Measurements from ENCODE around the gene CHCHD3. TPM values are rescaled to one million over a fixed set of nuclear protein-coding genes. Genes with fewer than 3 reads are reported as not detected.

Gene CHCHD3
- total and polyA plus RNA-seq, 2 of the 4 experiments (the other 2 are of a cell fraction): 56.9 to 141 TPM

DNA sequence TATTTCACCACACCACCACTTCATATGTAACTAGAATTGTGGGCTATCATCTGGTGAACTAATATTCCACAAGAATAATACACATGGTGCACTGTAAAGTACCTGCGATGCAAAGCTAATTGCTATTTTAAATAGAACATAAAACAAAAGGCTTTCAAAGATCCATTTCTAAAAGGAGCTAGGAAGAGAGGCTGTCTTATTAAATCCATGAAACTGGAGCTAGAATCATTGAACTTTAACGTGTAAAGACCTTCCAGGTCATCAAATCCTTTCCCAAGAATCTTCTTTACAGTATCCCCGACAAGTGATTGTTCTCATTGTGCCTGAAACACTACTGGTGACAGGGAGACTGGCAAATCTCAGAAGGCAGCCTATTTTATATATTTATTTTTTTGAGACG lies 224.9 kb downstream of the CHCHD3 start:
- intact Hi-C loops (cut with micrococcal nuclease) (no loop called here), dilution Hi-C loops (cut with HindIII; ENCODE audit: low sequenced_read_pairs, unreplicated experiment) (no loop called here), in situ Hi-C loops (cut with MboI; ENCODE audit: low sequenced_read_pairs) (no loop called here)
- POLR2A ChIA-PET (ENCODE audit: unreplicated experiment): no interaction called here
- Histone ChIP-seq H3K36me3 (ENCODE audit: control insufficient read depth, insufficient read depth, low read length) (0 out of 2 replicates have a peak, but pooled peaks cover 1% of the 10 kb centered on the region), H3K4me3 (ENCODE audit: insufficient read depth, low read depth, low read length) (no peak overlapping the region), H2BK15ac (ENCODE audit: low read depth, low read length) (no peak overlapping the region), H4K91ac (ENCODE audit: insufficient read depth, low read depth, low read length) (no peak overlapping the region), H2AFZ (replicated peaks; ENCODE audit: low read length, poor library complexity) (no peak overlapping the region), H3K18ac (ENCODE audit: low read depth, low read length) (no peak overlapping the region), H3K4me2 (ENCODE audit: low read depth, low read length) (no peak overlapping the region), H3K4ac (ENCODE audit: low read depth, low read length) (no peak overlapping the region), H3K56ac (ENCODE audit: extremely low read depth, insufficient read depth, low read length) (no peak overlapping the region), H3K23ac (ENCODE audit: low read depth, low read length) (no peak overlapping the region), H4K20me1 (ENCODE audit: insufficient read depth, low read length) (no peaks in the 10 kb centered on the region), H2AK9ac (replicated peaks; ENCODE audit: low read depth, low read length, poor library complexity) (no peak overlapping the region), H3K9me1 (ENCODE audit: insufficient read depth, low read length) (no peaks in the 10 kb centered on the region), H3K27me3 (ENCODE audit: control insufficient read depth, insufficient read depth, low read length) (no peaks in the 10 kb centered on the region), H3K14ac (replicated peaks; ENCODE audit: low read depth, low read length) (no peak overlapping the region), H2BK20ac (ENCODE audit: low read depth, low read length) (no peak overlapping the region), H3K27ac (ENCODE audit: insufficient read depth, low read length) (no peak overlapping the region), H4K8ac (ENCODE audit: low read depth in 2 of 2, low read length in 2 of 2) (no peak overlapping the region), H3K9ac (ENCODE audit: low read depth, low read length) (no peak overlapping the region), H2BK5ac (ENCODE audit: low read depth, low read length, poor library complexity, severe bottlenecking) (no peak overlapping the region), H3K79me1 (ENCODE audit: low read depth in 1 of 2, low read length in 2 of 2) (peaks cover 0 to 4% of the 10 kb centered on the region in 2 experiments; a peak in 2 of 4 replicates), H2BK120ac (ENCODE audit: low read depth, low read length) (no peak overlapping the region), H3K4me1 (ENCODE audit: control insufficient read depth, insufficient read depth, low read length) (no peaks in the 10 kb centered on the region), H3K9me3 (ENCODE audit: control insufficient read depth, insufficient read depth, low read length) (no peaks in the 10 kb centered on the region), H4K5ac (ENCODE audit: low read depth, low read length) (no peak overlapping the region), H2AK5ac (ENCODE audit: low read depth, low read length) (no peak overlapping the region)
- CTCF ChIA-PET: no interaction called here
- DNase-seq: no peak
- no TSS peak for BruUV-seq (replicated peaks)
- TF ChIP-seq RFX5 (IDR thresholded peaks at IDR 0.05; ENCODE audit: low read depth, low read length) (no peak), MAFK (IDR thresholded peaks at IDR 0.05; ENCODE audit: low read depth, low read length) (no peak), RCOR1 (IDR thresholded peaks at IDR 0.05; ENCODE audit: insufficient replicate concordance, low read length) (no peak), SMC3 (IDR thresholded peaks at IDR 0.05; ENCODE audit: low read depth, low read length) (no peak), RAD21 (IDR thresholded peaks at IDR 0.05; ENCODE audit: low read length) (no peak), MAZ (IDR thresholded peaks at IDR 0.05; ENCODE audit: borderline replicate concordance, low read depth, low read length) (no peak), MXI1 (IDR thresholded peaks at IDR 0.05; ENCODE audit: borderline replicate concordance, low read depth, low read length) (no peak)
- TF ChIP-seq, protein P1, sequence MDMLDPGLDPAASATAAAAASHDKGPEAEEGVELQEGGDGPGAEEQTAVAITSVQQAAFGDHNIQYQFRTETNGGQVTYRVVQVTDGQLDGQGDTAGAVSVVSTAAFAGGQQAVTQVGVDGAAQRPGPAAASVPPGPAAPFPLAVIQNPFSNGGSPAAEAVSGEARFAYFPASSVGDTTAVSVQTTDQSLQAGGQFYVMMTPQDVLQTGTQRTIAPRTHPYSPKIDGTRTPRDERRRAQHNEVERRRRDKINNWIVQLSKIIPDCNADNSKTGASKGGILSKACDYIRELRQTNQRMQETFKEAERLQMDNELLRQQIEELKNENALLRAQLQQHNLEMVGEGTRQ (IDR thresholded peaks at IDR 0.05; ENCODE audit: low read depth, low read length): no peak
- no CpG with 5 or more reads among the region's 4 CpGs for WGBS, 2 experiments (ENCODE audit: extremely low coverage in 2 of 2, insufficient read length in 1 of 2)
- no peak for ATAC-seq (ENCODE audit: low read depth)
